DOHH2 (cell line): ENCODE measurements around the gene FRMD3.

ENCODE experiments used
- EZH2phosphoT487 ChIP-seq: fragments of 200-600 bp; sonication (generic); IDR thresholded peaks from 2 replicates; pipeline ENCODE4 v1.6.1; 2017; ENCODE audit warnings: borderline replicate concordance, mild to moderate bottlenecking, antibody characterized with exemption, low read length, moderate library complexity, mixed read lengths
- TF ChIP-seq, protein P1 (sequence below): fragments of 200-600 bp; sonication (generic); IDR thresholded peaks from one replicate; pipeline ENCODE4 v1.5.1; 2014; ENCODE audit warnings: antibody characterized with exemption, mild to moderate bottlenecking, low read depth, low read length; ENCODE audit not compliant: poor library complexity, severe bottlenecking

DNA sequence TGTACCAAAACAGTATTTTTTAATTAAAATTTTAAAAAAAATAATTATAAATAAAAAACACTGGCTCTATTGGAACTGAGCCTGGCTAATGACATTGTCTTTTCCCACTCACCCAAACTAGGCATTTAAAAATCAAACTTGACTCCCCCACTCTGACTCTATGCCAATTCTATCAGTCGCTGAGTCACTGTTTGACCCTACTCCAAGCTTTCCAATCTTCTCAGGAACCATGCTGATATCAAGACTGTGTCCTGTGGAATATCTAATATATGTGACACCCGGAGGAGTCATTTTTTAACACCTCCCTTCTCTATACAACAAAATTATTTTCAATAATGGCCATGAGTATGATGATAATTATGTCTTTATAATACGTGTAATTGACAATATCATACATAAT, 303.7 kb downstream of the FRMD3 start:
- TF ChIP-seq EZH2phosphoT487, result no peak
- TF ChIP-seq, protein P1, sequence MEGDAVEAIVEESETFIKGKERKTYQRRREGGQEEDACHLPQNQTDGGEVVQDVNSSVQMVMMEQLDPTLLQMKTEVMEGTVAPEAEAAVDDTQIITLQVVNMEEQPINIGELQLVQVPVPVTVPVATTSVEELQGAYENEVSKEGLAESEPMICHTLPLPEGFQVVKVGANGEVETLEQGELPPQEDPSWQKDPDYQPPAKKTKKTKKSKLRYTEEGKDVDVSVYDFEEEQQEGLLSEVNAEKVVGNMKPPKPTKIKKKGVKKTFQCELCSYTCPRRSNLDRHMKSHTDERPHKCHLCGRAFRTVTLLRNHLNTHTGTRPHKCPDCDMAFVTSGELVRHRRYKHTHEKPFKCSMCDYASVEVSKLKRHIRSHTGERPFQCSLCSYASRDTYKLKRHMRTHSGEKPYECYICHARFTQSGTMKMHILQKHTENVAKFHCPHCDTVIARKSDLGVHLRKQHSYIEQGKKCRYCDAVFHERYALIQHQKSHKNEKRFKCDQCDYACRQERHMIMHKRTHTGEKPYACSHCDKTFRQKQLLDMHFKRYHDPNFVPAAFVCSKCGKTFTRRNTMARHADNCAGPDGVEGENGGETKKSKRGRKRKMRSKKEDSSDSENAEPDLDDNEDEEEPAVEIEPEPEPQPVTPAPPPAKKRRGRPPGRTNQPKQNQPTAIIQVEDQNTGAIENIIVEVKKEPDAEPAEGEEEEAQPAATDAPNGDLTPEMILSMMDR, result no peak
